ENCODE results near the gene NSFL1C. TPM values are rescaled to one million over a fixed set of nuclear protein-coding genes. Genes with fewer than 3 reads are reported as not detected.

Gene NSFL1C
- total RNA-seq, 6 experiments from 2014 or later = 40.8 to 53.5 (median 43.4) TPM

GRCh38 chr20:1493536-1493935 is 26.9 kb upstream of the NSFL1C start:
- no peaks in the 10 kb centered on the region for H3K27me3 ChIP-seq
- peaks cover 0 to 2% (median 0%) of the 10 kb centered on the region in 4 donors for H3K9me3 ChIP-seq
- H3K4me1 ChIP-seq = no peaks in the 10 kb centered on the region
- H3K4me3 ChIP-seq = no peak overlapping the region
- TF ChIP-seq POLR2A (IDR thresholded peaks at IDR 0.05) (no peak), CTCF (IDR thresholded peaks at IDR 0.05) (no peak)
- no peaks in the 10 kb centered on the region for H3K36me3 ChIP-seq
- H3K27ac ChIP-seq = no peak overlapping the region
- WGBS (ENCODE audit: insufficient coverage, low coverage, low lambda C conversion rate, missing lambda C conversion rate) = 36% methylated on average over 1 of the region's 1 CpG
- no peak for DNase-seq
- no peak for ATAC-seq
- intact Hi-C loops (cut with DNase I) = no loop called here

- no peak for DNase-seq
- intact Hi-C loops (cut with DNase I) = no loop called here
- peak; percentile 23 to 57 (median 34) for ATAC-seq
- H3K27ac ChIP-seq = peak overlapping the region in 2 of 3 donors; percentile 44 to 49
- WGBS (ENCODE audit: insufficient coverage, low coverage, low lambda C conversion rate, missing lambda C conversion rate) = 20% methylated on average over 2 of the region's 2 CpGs
- H3K9me3 ChIP-seq = no peaks in the 10 kb centered on the region
- H3K4me3 ChIP-seq = no peak overlapping the region
- no peaks in the 10 kb centered on the region for H3K36me3 ChIP-seq
- H3K27me3 ChIP-seq = no peaks in the 10 kb centered on the region
- no peaks in the 10 kb centered on the region for H3K4me1 ChIP-seq
- TF ChIP-seq POLR2A (IDR thresholded peaks at IDR 0.05) = no peak
- no peak for TF ChIP-seq CTCF (IDR thresholded peaks at IDR 0.05)
These were observed 25.4 kb upstream of the NSFL1C start for GRCh38 chr20:1491860-1492642.

DNA sequence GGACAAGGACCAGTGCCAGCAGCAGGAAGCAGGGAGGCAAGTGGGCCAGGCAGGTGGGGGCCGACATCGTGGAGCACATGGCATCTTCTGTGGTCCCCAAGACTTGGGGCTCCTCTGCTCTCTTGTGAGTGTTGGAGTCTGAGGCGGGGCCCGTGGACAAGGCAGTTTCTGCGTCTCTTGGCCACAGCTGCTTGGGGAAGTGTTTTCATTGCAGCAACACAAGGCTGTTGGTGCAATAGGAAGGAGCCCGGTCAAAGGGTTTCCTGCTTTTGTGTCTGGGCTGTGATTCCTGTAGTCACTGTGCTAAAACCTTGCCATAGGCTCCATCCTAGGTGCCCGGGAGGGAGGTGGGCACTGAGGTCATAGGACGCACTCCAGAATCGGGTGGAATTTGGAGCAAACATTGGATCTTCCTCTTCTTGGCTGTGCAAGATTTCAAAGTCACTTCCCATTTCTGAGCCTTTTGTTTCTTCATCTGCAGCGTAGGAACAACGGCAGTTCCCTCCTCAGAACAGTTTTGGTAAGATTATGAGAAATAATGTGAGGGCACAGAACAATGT is 24.7 kb upstream of the NSFL1C start, which contains the start of gene SIRPB2:
Gene SIRPB2, minus strand, starts transcription at position 140 of the 560 bp plus-strand sequence. Its CDS starts 61 bp downstream, at position 79.
- intact Hi-C loops (cut with DNase I) = no loop called here
- DNase-seq (peak; percentile 52 to 75 (median 60)), ATAC-seq (peak; percentile 69 to 79 (median 78))
- Histone ChIP-seq H3K4me3 (peak within 1 kb of the TSS in 2 of 3 donors; percentile 8 to 37), H3K36me3 (no peaks in the 10 kb centered on the region), H3K9me3 (no peaks in the 10 kb centered on the region), H3K27ac (peak within 1 kb of the TSS; percentile 44 to 50 (median 49)), H3K4me1 (no peaks in the 10 kb centered on the region), H3K27me3 (no peaks in the 10 kb centered on the region)
- peak; percentile 48 for TF ChIP-seq POLR2A (IDR thresholded peaks at IDR 0.05)
- TF ChIP-seq CTCF (IDR thresholded peaks at IDR 0.05) = no peak
- 26% methylated on average over 6 of the region's 11 CpGs for whole genome bisulfite sequencing (ENCODE audit: insufficient coverage, low coverage, low lambda C conversion rate, missing lambda C conversion rate)

GRCh38 chr20:1490643-1491195 is 24.1 kb upstream of the NSFL1C start:
- Histone ChIP-seq H3K4me1 (no peaks in the 10 kb centered on the region), H3K4me3 (peak overlapping the region in 2 of 3 donors; percentile 8 to 37), H3K9me3 (no peaks in the 10 kb centered on the region), H3K27me3 (no peaks in the 10 kb centered on the region), H3K27ac (peak overlapping the region; percentile 44 to 50 (median 49)), H3K36me3 (no peaks in the 10 kb centered on the region)
- TF ChIP-seq CTCF (IDR thresholded peaks at IDR 0.05) = no peak
- no peak for TF ChIP-seq POLR2A (IDR thresholded peaks at IDR 0.05)
- DNase-seq (no peak), ATAC-seq (peak in 3 of 4 donors; percentile 10 to 28 (median 27))
- 32% methylated on average over 9 of the region's 9 CpGs for WGBS (ENCODE audit: insufficient coverage, low coverage, low lambda C conversion rate, missing lambda C conversion rate)
- intact Hi-C loops (cut with DNase I) = no loop called here
